Measurements from ENCODE around the gene CAMKV. TPM values are rescaled to one million over a fixed set of nuclear protein-coding genes. Genes with fewer than 3 reads are reported as not detected.

Gene CAMKV
- total RNA-seq, 2 donors from 2014 or later: not detected

- intact Hi-C loops (cut with DNase I): no loop called here
- ATAC-seq: no peak
- H3K4me1 ChIP-seq: peaks cover 13% of the 10 kb centered on the region
Observed at GRCh38 chr3:49868862-49869466, 742 bp downstream of the CAMKV start.

DNA sequence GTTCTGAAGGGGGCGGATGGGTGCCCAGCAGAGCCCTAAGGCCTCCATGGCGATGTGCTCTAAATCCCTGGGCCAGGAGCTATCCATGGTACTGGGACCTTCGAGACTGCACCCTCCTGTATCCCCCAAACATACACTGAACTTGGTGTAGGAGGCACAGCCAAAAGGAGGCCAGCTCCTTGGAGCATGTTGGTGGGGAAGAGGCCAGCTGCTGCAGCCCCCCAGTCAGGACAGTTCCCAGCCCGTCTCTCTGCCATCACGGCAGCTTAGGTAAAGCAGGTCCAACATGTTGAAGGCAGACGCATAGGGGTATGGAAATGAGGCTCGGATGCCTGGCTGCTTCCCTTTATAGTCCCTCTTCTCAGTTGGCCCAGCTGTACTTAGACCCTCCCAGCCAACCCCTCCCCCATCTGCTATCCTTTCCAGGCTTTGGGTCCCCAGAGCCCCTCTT is 1.8 kb downstream of the CAMKV start:
- no peak overlapping the region for H3K4me3 ChIP-seq
- H3K36me3 ChIP-seq (replicated peaks in 1 of 2; ENCODE audit: insufficient read depth in 1 of 2, low read depth in 2 of 2): no peaks in the 10 kb centered on the region
- ATAC-seq: no peak
- H3K27me3 ChIP-seq: peaks cover 0 to 19% of the 10 kb centered on the region in 2 donors
- no peaks in the 10 kb centered on the region for H3K9me3 ChIP-seq
- intact Hi-C loops (cut with DNase I): no loop called here
- 17 to 34% methylated on average over 4 to 7 of the region's 7 CpGs for whole genome bisulfite sequencing, 2 donors
- DNase-seq: no peak
- no peak for TF ChIP-seq CTCF (IDR thresholded peaks at IDR 0.05)
- TF ChIP-seq POLR2A (IDR thresholded peaks at IDR 0.05): no peak
- H3K4me1 ChIP-seq: peaks cover 13% of the 10 kb centered on the region
- no peak overlapping the region for H3K27ac ChIP-seq

More at GRCh38 chr3:49868862-49869466, 742 bp downstream of the CAMKV start:
- Histone ChIP-seq H3K9me3 (no peaks in the 10 kb centered on the region), H3K27me3 (peaks cover 0 to 19% of the 10 kb centered on the region in 2 donors), H3K36me3 (replicated peaks in 1 of 2; ENCODE audit: insufficient read depth in 1 of 2, low read depth in 2 of 2) (no peaks in the 10 kb centered on the region), H3K4me3 (peak overlapping the region in 1 of 2 donors; percentile 25), H3K27ac (no peak overlapping the region)
- WGBS, 2 donors: 4 to 57% methylated on average over 1 to 21 of the region's 23 CpGs
- no peak for DNase-seq
- no peak for TF ChIP-seq CTCF (IDR thresholded peaks at IDR 0.05)
- no peak for TF ChIP-seq POLR2A (IDR thresholded peaks at IDR 0.05)

DNA sequence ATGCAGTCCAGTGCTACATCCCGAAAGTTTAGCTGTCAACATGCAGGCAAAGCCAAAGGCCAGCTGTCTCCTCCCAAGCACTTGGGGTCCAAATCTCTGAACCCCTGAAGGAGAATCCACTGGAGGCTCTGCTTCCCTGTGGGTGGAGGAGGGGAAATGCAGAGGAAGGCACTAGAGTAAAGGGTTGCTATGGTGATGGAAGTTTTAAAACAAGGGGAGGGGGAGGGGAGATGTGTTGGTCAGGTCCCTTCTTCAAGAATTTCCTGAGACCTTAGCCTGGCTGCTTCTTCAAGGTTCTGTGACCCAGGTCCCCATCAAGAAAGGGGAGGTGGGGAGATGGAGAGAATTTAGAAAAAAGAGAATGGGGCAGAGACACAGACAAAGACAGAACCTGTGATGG is 2.3 kb downstream of the CAMKV start:
- H3K27me3 ChIP-seq: peaks cover 0 to 19% of the 10 kb centered on the region in 2 donors
- H3K27ac ChIP-seq: no peak overlapping the region
- H3K9me3 ChIP-seq: no peaks in the 10 kb centered on the region
- WGBS, 2 donors: 100% methylated on average over 1 of the region's 1 CpG
- DNase-seq (no peak), ATAC-seq (no peak)
- H3K36me3 ChIP-seq (replicated peaks in 1 of 2; ENCODE audit: insufficient read depth in 1 of 2, low read depth in 2 of 2): no peaks in the 10 kb centered on the region
- intact Hi-C loops (cut with DNase I): no loop called here
- peaks cover 13% of the 10 kb centered on the region for H3K4me1 ChIP-seq
- no peak overlapping the region for H3K4me3 ChIP-seq
- TF ChIP-seq POLR2A (IDR thresholded peaks at IDR 0.05) (no peak), CTCF (IDR thresholded peaks at IDR 0.05) (no peak)

DNA sequence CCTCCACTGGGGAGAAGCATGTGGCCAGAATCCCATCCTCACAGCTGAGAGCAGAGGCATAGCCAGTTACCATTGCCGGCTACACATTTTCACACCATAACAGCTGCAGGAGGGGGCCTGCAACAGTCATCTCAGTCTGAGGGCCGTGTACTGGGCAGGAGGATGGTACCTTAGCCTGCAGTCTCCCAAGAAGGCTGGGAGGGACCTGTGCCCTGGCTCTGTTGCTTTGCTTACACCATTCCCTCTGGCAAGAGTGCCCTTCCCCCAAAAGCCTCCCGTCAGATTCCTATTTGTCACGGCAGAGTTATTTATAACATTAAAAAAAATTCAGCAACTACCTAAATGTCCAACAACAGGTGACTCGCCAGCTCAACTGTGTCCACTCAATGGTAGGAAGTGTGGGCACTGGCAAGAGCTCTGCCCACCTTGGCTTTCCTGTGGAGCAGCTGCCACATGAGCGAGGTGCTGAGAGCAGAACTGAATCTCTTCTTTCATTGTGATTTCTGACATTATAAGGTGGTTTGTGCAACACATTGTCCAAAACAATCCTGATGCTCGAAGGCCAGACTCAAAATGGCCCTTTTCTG is 4.4 kb downstream of the CAMKV start:
- ATAC-seq: no peak
- intact Hi-C loops (cut with DNase I): no loop called here
- WGBS, 2 donors: 39 to 44% methylated on average over 6 to 7 of the region's 7 CpGs

More for the DNA sequence above, 4.4 kb downstream of the CAMKV start:
- no peaks in the 10 kb centered on the region for H3K36me3 ChIP-seq (replicated peaks in 1 of 2; ENCODE audit: insufficient read depth in 1 of 2, low read depth in 2 of 2)
- H3K9me3 ChIP-seq: no peaks in the 10 kb centered on the region
- no peak for TF ChIP-seq CTCF (IDR thresholded peaks at IDR 0.05)
- no peak for TF ChIP-seq POLR2A (IDR thresholded peaks at IDR 0.05)
- peaks cover 0 to 18% of the 10 kb centered on the region in 2 donors for H3K27me3 ChIP-seq
- H3K4me1 ChIP-seq: peaks cover 13% of the 10 kb centered on the region
- no peak for DNase-seq
- H3K4me3 ChIP-seq: no peak overlapping the region
- H3K27ac ChIP-seq: no peak overlapping the region

Data from body of pancreas (tissue), 4 donors.